Measurements from ENCODE around the gene NR1H3. TPM values are rescaled to one million over a fixed set of nuclear protein-coding genes. Genes with fewer than 3 reads are reported as not detected.

NR1H3 gene
- total and polyA plus RNA-seq, 4 donors: 52.8 to 57.3 (median 55.6) TPM

GRCh38 chr11:47264119-47264518, 6.3 kb downstream of the NR1H3 start:
- TF ChIP-seq HNF4G (IDR thresholded peaks at IDR 0.05) (no peak), HNF4A (conservative IDR thresholded peaks at IDR 0.05) (no peak), SP1 (IDR thresholded peaks at IDR 0.05) (no peak), FOXA2 (IDR thresholded peaks at IDR 0.05) (no peak)
- TF ChIP-seq, protein P1, sequence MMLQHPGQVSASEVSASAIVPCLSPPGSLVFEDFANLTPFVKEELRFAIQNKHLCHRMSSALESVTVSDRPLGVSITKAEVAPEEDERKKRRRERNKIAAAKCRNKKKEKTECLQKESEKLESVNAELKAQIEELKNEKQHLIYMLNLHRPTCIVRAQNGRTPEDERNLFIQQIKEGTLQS (IDR thresholded peaks at IDR 0.05): no peak
- H3K9me3 ChIP-seq (ENCODE audit: control insufficient read depth in 4 of 4, low read length in 3 of 4): no peaks in the 10 kb centered on the region
- H3K36me3 ChIP-seq (ENCODE audit: control insufficient read depth in 4 of 4, insufficient read depth in 3 of 4, low read depth in 1 of 4, low read length in 3 of 4): peaks cover 0 to 12% (median 9%) of the 10 kb centered on the region in 4 donors
- WGBS: 96% methylated on average over 6 of the region's 6 CpGs
- no peak overlapping the region for H3K27ac ChIP-seq (ENCODE audit: low read depth in 1 of 2, low read length in 2 of 2)
- DNase-seq (ENCODE audit: low spot score): no peak
- no peak overlapping the region for H3K4me3 ChIP-seq (ENCODE audit: low read depth in 1 of 3, low read length in 3 of 3)
- H3K4me1 ChIP-seq (ENCODE audit: control insufficient read depth in 4 of 4, insufficient read depth in 4 of 4, low read length in 3 of 4): peaks cover 2 to 22% (median 14%) of the 10 kb centered on the region in 4 donors
- no peaks in the 10 kb centered on the region for H3K27me3 ChIP-seq (ENCODE audit: control insufficient read depth in 4 of 4, insufficient read depth in 4 of 4, low read length in 3 of 4)
- H3K9ac ChIP-seq (ENCODE audit: low read depth in 1 of 2, low read length in 2 of 2): no peak overlapping the region

DNA sequence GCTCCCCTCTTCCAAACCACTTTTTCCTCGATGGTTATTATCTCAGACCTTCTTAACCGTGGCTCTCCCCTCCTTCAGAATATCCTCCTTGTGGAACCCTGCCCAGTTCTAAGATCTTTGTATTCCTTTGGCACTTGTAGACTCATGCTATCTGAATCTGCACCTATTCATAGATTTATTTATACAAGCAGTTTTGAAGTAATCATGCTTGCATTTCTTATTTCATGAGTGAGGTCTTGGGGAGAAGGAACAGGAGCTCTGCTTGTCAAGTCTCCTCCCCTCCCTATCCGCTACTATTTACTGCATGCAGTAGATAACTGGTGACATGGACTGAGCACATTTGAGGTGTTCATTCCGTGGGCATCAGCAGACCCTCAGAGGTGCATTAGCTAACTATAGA, 6.7 kb downstream of the NR1H3 start:
- Histone ChIP-seq H3K36me3 (ENCODE audit: control insufficient read depth in 4 of 4, insufficient read depth in 3 of 4, low read depth in 1 of 4, low read length in 3 of 4) (peaks cover 0 to 12% (median 9%) of the 10 kb centered on the region in 4 donors), H3K4me3 (ENCODE audit: low read depth in 1 of 3, low read length in 3 of 3) (no peak overlapping the region), H3K4me1 (ENCODE audit: control insufficient read depth in 4 of 4, insufficient read depth in 4 of 4, low read length in 3 of 4) (peaks cover 2 to 20% (median 12%) of the 10 kb centered on the region in 4 donors), H3K9ac (ENCODE audit: low read depth in 1 of 2, low read length in 2 of 2) (no peak overlapping the region), H3K9me3 (ENCODE audit: control insufficient read depth in 4 of 4, low read length in 3 of 4) (no peaks in the 10 kb centered on the region), H3K27me3 (ENCODE audit: control insufficient read depth in 4 of 4, insufficient read depth in 4 of 4, low read length in 3 of 4) (no peaks in the 10 kb centered on the region), H3K27ac (ENCODE audit: low read depth in 1 of 2, low read length in 2 of 2) (no peak overlapping the region)
- no peak for DNase-seq (ENCODE audit: low spot score)
- no peak for TF ChIP-seq ZBTB33 (IDR thresholded peaks at IDR 0.05)
- no peak for TF ChIP-seq GABPA (IDR thresholded peaks at IDR 0.05 in 1 of 2, conservative IDR thresholded peaks at IDR 0.05 in 1 of 2)
- TF ChIP-seq RXRA (IDR thresholded peaks at IDR 0.05): no peak
- no peak for TF ChIP-seq HNF4G (IDR thresholded peaks at IDR 0.05)
- TF ChIP-seq, protein P1 (IDR thresholded peaks at IDR 0.05): no peak
- no peak for TF ChIP-seq NR2F2 (IDR thresholded peaks at IDR 0.05)
- no peak for TF ChIP-seq TAF1 (conservative IDR thresholded peaks at IDR 0.05)
- no peak for TF ChIP-seq FOXA2 (IDR thresholded peaks at IDR 0.05)
- no peak for TF ChIP-seq MAX (IDR thresholded peaks at IDR 0.05)
- no peak for TF ChIP-seq REST (IDR thresholded peaks at IDR 0.05)
- no peak for TF ChIP-seq CTCF (IDR thresholded peaks at IDR 0.05; ENCODE audit: low read depth, low read length, missing input control)
- no peak for TF ChIP-seq EGR1 (IDR thresholded peaks at IDR 0.05; ENCODE audit: low read depth in 2 of 2)
- TF ChIP-seq RAD21 (IDR thresholded peaks at IDR 0.05): no peak
- TF ChIP-seq HNF4A (conservative IDR thresholded peaks at IDR 0.05): no peak
- no peak for TF ChIP-seq SP1 (IDR thresholded peaks at IDR 0.05)
- TF ChIP-seq FOXA1 (IDR thresholded peaks at IDR 0.05): no peak
- WGBS: 89% methylated on average over 4 of the region's 4 CpGs

All from liver (tissue), 9 donors.